ENCODE results near the gene MORC3.

GRCh38 chr21:36381841-36382589, 62.0 kb downstream of the MORC3 start:
- TF ChIP-seq CTCF (IDR thresholded peaks at IDR 0.05) (no peak), POLR2A (IDR thresholded peaks at IDR 0.05) (no peak)

Measured in tibial nerve (tissue), 3 donors.